Measurements from ENCODE around the gene FAM81A. TPM values are rescaled to one million over a fixed set of nuclear protein-coding genes. Genes with fewer than 3 reads are reported as not detected.
A peak's percentile ranks its signal among the peaks of the same experiment; 100 is the strongest.
"Not testable (repeated sequence)": the region's sequence is repeated elsewhere in the genome, so short reads cannot be mapped to it uniquely, and the experiment has no call there.

The FAM81A gene
- total RNA-seq, 1 donor from 2014 or later: 1.9 TPM

- H3K27ac Mint-ChIP-seq: not testable (repeated sequence)
- intact Hi-C loops (cut with micrococcal nuclease): loop anchor here (5.0 to 10.0 kb wide), 2 partner anchors 572 to 1659 kb away; no protein-coding TSS in a partner anchor
Observed at GRCh38 chr15:59526466-59526865, 88.5 kb downstream of the FAM81A start.

GRCh38 chr15:59528429-59528828 is 90.4 kb downstream of the FAM81A start:
- intact Hi-C loops (cut with micrococcal nuclease): loop anchor here (5.0 to 10.0 kb wide), 2 partner anchors 574 to 1661 kb away; no protein-coding TSS in a partner anchor
- peaks cover 10% of the 10 kb centered on the region for H3K27me3 Mint-ChIP-seq
- DNase-seq: no peak
- H3K4me3 Mint-ChIP-seq: no peak overlapping the region
- no peaks in the 10 kb centered on the region for H3K9me3 Mint-ChIP-seq
- H3K27ac Mint-ChIP-seq: no peak overlapping the region
- H3K36me3 Mint-ChIP-seq (ENCODE audit: low read depth): no peaks in the 10 kb centered on the region
- H3K4me1 Mint-ChIP-seq: peaks cover 19% of the 10 kb centered on the region

More at GRCh38 chr15:59526466-59526865, 88.5 kb downstream of the FAM81A start:
- Mint-ChIP-seq H3K27me3 (peaks cover 12% of the 10 kb centered on the region), H3K4me1 (peaks cover 18% of the 10 kb centered on the region)
- not testable (repeated sequence) for DNase-seq; H3K9me3 Mint-ChIP-seq; H3K36me3 Mint-ChIP-seq (ENCODE audit: low read depth); H3K4me3 Mint-ChIP-seq

- Mint-ChIP-seq H3K9me3 (no peaks in the 10 kb centered on the region), H3K36me3 (ENCODE audit: low read depth) (no peaks in the 10 kb centered on the region), H3K27me3 (peaks cover 10% of the 10 kb centered on the region), H3K27ac (no peak overlapping the region), H3K4me1 (peaks cover 14% of the 10 kb centered on the region), H3K4me3 (no peak overlapping the region)
- DNase-seq: peak; percentile 92
- intact Hi-C loops (cut with micrococcal nuclease): loop anchor here (5.0 to 10.0 kb wide), 2 partner anchors 574 to 1662 kb away; no protein-coding TSS in a partner anchor
Observed at GRCh38 chr15:59528961-59529402, 91.0 kb downstream of the FAM81A start.

- DNase-seq: no peak
- no peak overlapping the region for H3K27ac Mint-ChIP-seq
- H3K36me3 Mint-ChIP-seq (ENCODE audit: low read depth): no peaks in the 10 kb centered on the region
- H3K4me1 Mint-ChIP-seq: peaks cover 7% of the 10 kb centered on the region
- H3K9me3 Mint-ChIP-seq: no peaks in the 10 kb centered on the region
- no peak overlapping the region for H3K4me3 Mint-ChIP-seq
- intact Hi-C loops (cut with micrococcal nuclease): no loop called here
- H3K27me3 Mint-ChIP-seq: peaks cover 15% of the 10 kb centered on the region
Observed at GRCh38 chr15:59531066-59531675, 93.2 kb downstream of the FAM81A start.

GRCh38 chr15:59532770-59533379 is 94.9 kb downstream of the FAM81A start:
- no peaks in the 10 kb centered on the region for H3K9me3 Mint-ChIP-seq
- DNase-seq: peak; percentile 78
- intact Hi-C loops (cut with micrococcal nuclease): loop anchor here (1.0 kb wide), 2 partner anchors 89 to 109 kb away; no protein-coding TSS in a partner anchor
- H3K36me3 Mint-ChIP-seq (ENCODE audit: low read depth): no peaks in the 10 kb centered on the region
- H3K27me3 Mint-ChIP-seq: peaks cover 20% of the 10 kb centered on the region
- no peak overlapping the region for H3K27ac Mint-ChIP-seq
- no peak overlapping the region for H3K4me3 Mint-ChIP-seq
- H3K4me1 Mint-ChIP-seq: peaks cover 7% of the 10 kb centered on the region

GRCh38 chr15:59536553-59536952 is 98.6 kb downstream of the FAM81A start:
- H3K36me3 Mint-ChIP-seq (ENCODE audit: low read depth): no peaks in the 10 kb centered on the region
- peaks cover 4% of the 10 kb centered on the region for H3K4me1 Mint-ChIP-seq
- no peaks in the 10 kb centered on the region for H3K9me3 Mint-ChIP-seq
- intact Hi-C loops (cut with micrococcal nuclease): no loop called here
- H3K27ac Mint-ChIP-seq: no peak overlapping the region
- no peak overlapping the region for H3K4me3 Mint-ChIP-seq
- H3K27me3 Mint-ChIP-seq: peaks cover 15% of the 10 kb centered on the region
- no peak for DNase-seq

GRCh38 chr15:59537403-59537802 is 99.4 kb downstream of the FAM81A start:
- H3K36me3 Mint-ChIP-seq (ENCODE audit: low read depth): no peaks in the 10 kb centered on the region
- DNase-seq: no peak
- no peaks in the 10 kb centered on the region for H3K9me3 Mint-ChIP-seq

GRCh38 chr15:59538494-59538893 is 100.5 kb downstream of the FAM81A start:
- H3K4me3 Mint-ChIP-seq: no peak overlapping the region
- peaks cover 5% of the 10 kb centered on the region for H3K4me1 Mint-ChIP-seq
- no peaks in the 10 kb centered on the region for H3K36me3 Mint-ChIP-seq (ENCODE audit: low read depth)
- H3K27me3 Mint-ChIP-seq: peaks cover 13% of the 10 kb centered on the region
- no peaks in the 10 kb centered on the region for H3K9me3 Mint-ChIP-seq
- intact Hi-C loops (cut with micrococcal nuclease): no loop called here
- DNase-seq: no peak
- no peak overlapping the region for H3K27ac Mint-ChIP-seq

More at GRCh38 chr15:59537403-59537802, 99.4 kb downstream of the FAM81A start:
- intact Hi-C loops (cut with micrococcal nuclease): no loop called here
- no peak overlapping the region for H3K27ac Mint-ChIP-seq
- peaks cover 4% of the 10 kb centered on the region for H3K4me1 Mint-ChIP-seq
- H3K4me3 Mint-ChIP-seq: no peak overlapping the region
- peaks cover 15% of the 10 kb centered on the region for H3K27me3 Mint-ChIP-seq

GRCh38 chr15:59539799-59540198 is 101.8 kb downstream of the FAM81A start:
- Mint-ChIP-seq H3K4me3 (no peak overlapping the region), H3K9me3 (no peaks in the 10 kb centered on the region)
- intact Hi-C loops (cut with micrococcal nuclease): no loop called here

GRCh38 chr15:59540654-59541053 is 102.7 kb downstream of the FAM81A start:
- peaks cover 8% of the 10 kb centered on the region for H3K27me3 Mint-ChIP-seq
- peaks cover 12% of the 10 kb centered on the region for H3K4me1 Mint-ChIP-seq
- no peaks in the 10 kb centered on the region for H3K36me3 Mint-ChIP-seq (ENCODE audit: low read depth)
- H3K27ac Mint-ChIP-seq: no peak overlapping the region
- DNase-seq: no peak
- H3K9me3 Mint-ChIP-seq: no peaks in the 10 kb centered on the region
- intact Hi-C loops (cut with micrococcal nuclease): no loop called here
- no peak overlapping the region for H3K4me3 Mint-ChIP-seq

More at GRCh38 chr15:59539799-59540198, 101.8 kb downstream of the FAM81A start:
- Mint-ChIP-seq H3K27me3 (peaks cover 11% of the 10 kb centered on the region), H3K27ac (no peak overlapping the region), H3K4me1 (peaks cover 12% of the 10 kb centered on the region), H3K36me3 (ENCODE audit: low read depth) (no peaks in the 10 kb centered on the region)
- no peak for DNase-seq

GRCh38 chr15:59541750-59542149 is 103.8 kb downstream of the FAM81A start:
- no peak for DNase-seq
- peaks cover 12% of the 10 kb centered on the region for H3K4me1 Mint-ChIP-seq
- no peak overlapping the region for H3K4me3 Mint-ChIP-seq
- H3K27me3 Mint-ChIP-seq: peaks cover 6% of the 10 kb centered on the region
- intact Hi-C loops (cut with micrococcal nuclease): no loop called here
- no peaks in the 10 kb centered on the region for H3K9me3 Mint-ChIP-seq
- H3K27ac Mint-ChIP-seq: no peak overlapping the region
- H3K36me3 Mint-ChIP-seq (ENCODE audit: low read depth): no peaks in the 10 kb centered on the region

GRCh38 chr15:59543721-59544547 is 105.9 kb downstream of the FAM81A start:
- H3K36me3 Mint-ChIP-seq (ENCODE audit: low read depth): no peaks in the 10 kb centered on the region
- peaks cover 12% of the 10 kb centered on the region for H3K4me1 Mint-ChIP-seq
- H3K27me3 Mint-ChIP-seq: peaks cover 6% of the 10 kb centered on the region
- peak overlapping the region; percentile 33 for H3K4me3 Mint-ChIP-seq
- intact Hi-C loops (cut with micrococcal nuclease): no loop called here
- H3K27ac Mint-ChIP-seq: peak overlapping the region; percentile 7
- H3K9me3 Mint-ChIP-seq: no peaks in the 10 kb centered on the region
- peak; percentile 65 for DNase-seq

GRCh38 chr15:59545573-59545972 is 107.6 kb downstream of the FAM81A start:
- intact Hi-C loops (cut with micrococcal nuclease): no loop called here
- Mint-ChIP-seq H3K9me3 (no peaks in the 10 kb centered on the region), H3K27ac (no peak overlapping the region), H3K27me3 (peaks cover 11% of the 10 kb centered on the region), H3K4me3 (no peak overlapping the region), H3K36me3 (ENCODE audit: low read depth) (no peaks in the 10 kb centered on the region), H3K4me1 (peaks cover 12% of the 10 kb centered on the region)
- DNase-seq: no peak
